HG03097 (cell line): ENCODE measurements around the gene TMPRSS9.

Source experiments
- ATAC-seq: cut with Tn5 transposase; IDR thresholded peaks from one replicate; pipeline ENCODE4 v1.9.1; 2021; ENCODE audit not compliant: unreplicated experiment, low FRiP score

The TMPRSS9 gene

GRCh38 chr19:2358548-2359173 is 1.4 kb upstream of the TMPRSS9 start:
- no peak for ATAC-seq

GRCh38 chr19:2360833-2361232 is 768 bp downstream of the TMPRSS9 start:
- ATAC-seq, result no peak

DNA sequence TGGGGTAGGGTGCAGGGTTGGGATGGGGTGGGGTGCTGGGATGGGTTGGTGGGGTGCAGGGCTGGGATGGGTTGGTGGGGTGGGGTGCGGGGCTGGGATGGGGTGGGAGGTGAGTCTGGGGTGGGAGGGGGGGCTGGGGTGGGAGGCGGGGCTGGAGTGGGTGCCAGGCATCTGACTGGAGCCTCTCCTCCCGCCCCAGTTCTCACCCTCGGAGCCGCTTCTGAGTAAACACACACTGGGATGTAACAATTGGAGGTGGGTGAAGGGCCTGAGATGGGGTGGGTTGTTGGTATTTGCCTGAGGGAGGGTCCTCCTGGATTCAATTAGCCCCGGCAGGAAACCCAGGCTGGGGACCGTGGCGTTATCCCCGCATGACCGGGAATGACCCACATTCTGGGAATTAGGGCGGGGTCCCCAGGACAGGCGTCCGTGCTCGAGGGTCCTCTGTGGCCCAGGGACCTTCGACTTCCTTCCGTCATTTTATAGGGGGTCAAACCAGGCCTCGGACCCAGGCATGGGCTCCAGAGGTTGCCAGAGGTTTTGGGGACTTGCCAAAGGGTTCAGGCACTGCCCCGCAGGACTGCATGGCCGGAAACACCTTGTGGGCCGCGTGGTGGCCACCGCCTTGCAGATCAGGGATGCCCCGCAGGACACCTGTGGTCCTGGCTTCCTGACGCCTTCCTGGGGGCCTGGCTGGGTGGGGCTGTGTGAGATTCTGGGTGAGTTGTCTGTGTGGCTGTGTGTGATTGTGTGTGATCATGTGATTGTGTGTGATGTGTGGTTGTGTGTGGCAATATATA is 1.4 kb downstream of the TMPRSS9 start:
- ATAC-seq, result no peak

- ATAC-seq, result no peak
These were observed 2.2 kb downstream of the TMPRSS9 start for GRCh38 chr19:2362046-2362969.

- ATAC-seq, result no peak
These were observed 2.9 kb downstream of the TMPRSS9 start for GRCh38 chr19:2362970-2363300.

DNA sequence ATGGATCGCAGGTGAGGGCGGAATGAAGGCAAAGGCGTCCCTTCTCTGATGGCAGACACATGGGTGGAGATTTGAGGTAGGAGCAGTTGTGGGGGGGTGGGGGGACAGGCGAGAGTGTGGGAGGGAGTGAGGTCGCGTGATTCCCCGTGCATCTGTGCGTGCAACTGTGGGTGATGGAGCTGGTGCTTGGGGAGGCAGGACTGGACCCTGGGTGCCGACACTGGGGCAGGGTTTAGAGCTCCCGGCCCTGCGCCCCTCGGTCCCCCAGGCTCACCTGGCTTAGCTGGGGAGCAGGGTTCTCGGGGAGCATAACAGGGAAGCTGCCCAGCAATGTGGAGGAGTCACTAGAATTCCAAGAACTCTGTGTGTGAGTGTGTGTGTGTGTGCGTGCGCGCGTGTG is 3.4 kb downstream of the TMPRSS9 start:
- no peak for ATAC-seq

GRCh38 chr19:2365201-2365970 is 5.3 kb downstream of the TMPRSS9 start:
- ATAC-seq, result no peak

DNA sequence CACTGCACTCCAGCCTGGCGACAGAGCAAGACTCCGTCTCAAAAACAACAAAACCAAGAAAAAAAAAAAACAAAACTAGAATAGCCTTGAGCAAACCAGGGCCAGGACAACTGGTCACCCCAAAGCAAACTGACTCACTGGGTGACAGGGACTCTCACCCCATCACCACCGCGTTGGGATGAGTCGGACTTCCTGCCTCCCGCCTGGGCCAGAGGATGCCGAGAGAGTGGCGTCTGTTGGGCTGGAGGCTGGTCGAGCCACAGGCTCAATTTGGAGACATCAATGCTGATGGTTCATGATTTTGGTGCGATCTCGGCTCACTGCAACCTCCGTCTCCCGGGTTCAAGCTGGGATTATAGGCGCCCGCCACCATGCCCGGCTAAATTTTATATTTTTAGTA is 11.6 kb downstream of the TMPRSS9 start:
- ATAC-seq, result no peak

DNA sequence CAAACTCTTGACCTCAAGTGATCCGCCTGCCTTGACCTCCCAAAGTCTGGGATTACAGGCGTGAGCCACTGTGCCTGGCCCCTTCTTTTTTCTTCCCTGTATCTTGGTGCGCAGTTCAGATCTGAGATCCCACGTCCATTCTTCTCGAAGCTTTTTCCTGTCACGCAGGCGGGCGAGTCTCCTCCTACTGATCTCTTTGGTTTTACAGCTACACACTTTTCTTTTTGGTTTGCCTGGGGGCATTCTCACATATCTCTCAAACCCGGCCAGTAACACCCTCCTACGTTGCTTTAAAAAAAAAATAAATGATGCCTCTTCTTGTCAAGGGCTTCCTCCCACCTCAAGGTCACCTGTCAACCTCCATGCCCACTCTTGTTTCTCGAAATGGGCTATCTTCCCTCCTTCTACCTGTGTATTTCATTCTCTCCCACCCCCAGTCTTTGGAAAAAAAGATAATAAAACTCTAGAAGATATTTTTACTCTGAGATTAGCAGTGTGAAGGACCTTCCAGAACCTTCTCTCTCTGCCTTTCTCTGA is 12.1 kb downstream of the TMPRSS9 start:
- ATAC-seq, result no peak

DNA sequence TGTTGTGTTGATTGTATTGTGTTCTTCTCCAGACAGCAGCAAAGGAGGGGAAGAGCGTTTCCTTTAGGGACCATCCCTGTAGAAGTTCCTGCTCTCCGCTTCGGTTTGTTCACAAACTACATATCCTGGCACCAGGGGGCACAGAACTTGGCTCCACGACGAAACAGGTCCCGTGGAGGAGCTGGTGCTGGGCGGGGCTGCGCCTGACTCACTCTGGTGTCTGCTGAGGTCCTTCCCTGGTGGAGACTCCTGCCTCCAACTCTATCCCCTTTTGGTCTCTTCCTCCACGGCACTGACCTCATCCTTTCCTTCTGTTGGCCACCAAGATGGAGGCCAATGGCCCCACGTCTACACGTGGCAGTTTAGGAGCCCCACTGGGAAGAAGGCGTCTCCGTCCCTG is 14.7 kb downstream of the TMPRSS9 start:
- no peak for ATAC-seq

GRCh38 chr19:2375353-2376121 is 15.5 kb downstream of the TMPRSS9 start:
- ATAC-seq, result no peak

- ATAC-seq, result no peak
These were observed 16.9 kb downstream of the TMPRSS9 start for GRCh38 chr19:2376784-2377519.

DNA sequence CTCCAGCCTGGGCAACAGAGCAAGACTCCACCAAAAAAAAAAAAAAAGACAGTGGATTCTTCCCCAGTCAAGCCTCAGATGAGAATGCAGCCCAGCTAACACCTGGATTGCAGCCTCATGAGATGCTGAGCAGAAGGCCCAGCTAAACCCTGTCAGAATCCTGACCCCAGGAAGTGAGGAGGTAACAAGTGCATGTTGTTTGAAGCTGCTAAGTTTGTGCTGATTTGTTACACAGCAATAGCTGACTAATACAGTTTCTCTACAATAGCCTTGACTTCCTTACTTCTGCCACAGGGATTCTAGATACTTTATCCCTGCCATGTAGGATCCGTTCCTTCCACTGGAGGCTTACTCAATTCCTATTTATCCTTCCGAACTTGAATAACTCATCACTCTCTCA is 20.5 kb downstream of the TMPRSS9 start:
- no peak for ATAC-seq

DNA sequence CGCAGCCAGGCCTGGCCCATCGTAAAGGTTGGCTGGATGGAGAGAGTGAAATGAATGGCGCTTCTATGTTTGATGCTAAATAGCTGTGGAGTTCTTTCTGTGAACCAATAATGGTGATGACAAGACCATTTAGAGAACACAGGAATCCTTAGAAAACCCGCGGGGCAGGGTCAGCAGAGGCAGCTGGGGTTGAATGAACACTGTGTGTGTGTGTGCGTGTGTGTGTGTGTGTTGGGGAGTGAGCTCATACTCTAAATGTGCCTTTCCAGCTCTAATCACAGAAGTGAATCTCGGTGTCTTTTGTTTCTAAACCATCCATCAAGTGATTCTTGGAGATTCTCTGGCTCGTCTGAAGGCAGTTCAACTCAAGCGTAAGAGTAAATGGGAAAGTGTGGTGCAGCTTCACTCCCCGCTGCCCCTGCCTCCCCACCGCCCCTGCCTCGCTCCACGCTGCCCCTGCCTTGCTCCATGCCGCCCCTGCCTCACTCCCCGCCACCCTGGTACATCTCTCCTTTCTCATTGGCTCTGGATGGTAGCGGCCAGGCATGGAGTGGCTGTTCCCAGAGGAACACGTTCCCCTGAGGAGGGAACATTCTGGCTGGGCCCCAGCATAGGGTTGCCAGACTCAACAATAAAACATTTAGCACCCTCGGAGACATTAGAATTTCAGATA is 21.2 kb downstream of the TMPRSS9 start:
- ATAC-seq, result no peak

- no peak for ATAC-seq
These were observed 22.6 kb downstream of the TMPRSS9 start for GRCh38 chr19:2382530-2383222.

DNA sequence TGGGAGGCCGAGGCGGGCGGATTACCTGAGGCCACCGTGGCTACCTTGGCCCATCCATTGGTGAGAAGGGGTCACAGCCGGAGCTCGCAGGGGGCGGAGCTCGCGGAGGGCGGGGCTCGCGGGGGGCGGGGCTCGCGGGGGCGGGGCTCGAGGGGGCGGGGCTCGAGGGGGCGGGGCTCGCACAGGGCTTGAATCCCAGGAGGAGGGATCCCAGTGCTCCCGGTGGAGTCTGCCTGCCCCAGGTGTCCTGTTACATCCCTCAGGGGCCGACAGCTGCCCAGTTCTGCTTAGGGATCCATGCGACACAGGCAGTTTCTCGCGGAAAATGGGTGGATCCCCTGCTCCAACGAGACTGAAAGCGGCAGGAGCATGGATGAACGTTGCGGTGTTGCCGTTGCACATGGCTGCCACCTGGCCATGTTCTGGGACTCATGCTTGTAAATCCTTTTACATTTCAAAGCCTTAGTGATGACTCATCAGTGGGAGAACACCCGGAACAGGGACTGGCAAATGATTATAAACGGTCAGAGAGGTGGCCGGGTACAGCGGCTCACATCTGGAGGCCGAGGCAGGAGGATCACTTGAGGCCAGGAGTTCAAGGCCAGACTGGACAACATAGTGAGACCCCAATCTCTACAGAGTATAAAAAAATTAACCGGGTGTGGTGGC is 25.1 kb downstream of the TMPRSS9 start:
- ATAC-seq, result no peak
